ENCODE measurements around the gene VMP1.
A peak's percentile ranks its signal among the peaks of the same experiment; 100 is the strongest.

Gene VMP1

GRCh38 chr17:59707149-59707970 is at the start of gene VMP1, which contains the start of gene PTRH2:
TSS of gene VMP1 (plus strand) at chr17:59707654. CDS start at chr17:59731447, 23,793 bp downstream.
TSS of gene PTRH2 (minus strand) at chr17:59707430. CDS start at chr17:59697978, 9,452 bp downstream.
- DNase-seq (ENCODE audit: low read depth): peak; percentile 98

GRCh38 chr17:59666235-59666634 is 41.2 kb upstream of the VMP1 start:
- no peak for DNase-seq (ENCODE audit: low read depth)

GRCh38 chr17:59668816-59669215 is 38.6 kb upstream of the VMP1 start:
- peak; percentile 82 for DNase-seq (ENCODE audit: low read depth)

GRCh38 chr17:59669411-59669810 is 38.0 kb upstream of the VMP1 start:
- no peak for DNase-seq (ENCODE audit: low read depth)

GRCh38 chr17:59669944-59670343 is 37.5 kb upstream of the VMP1 start:
- no peak for DNase-seq (ENCODE audit: low read depth)

GRCh38 chr17:59671386-59671785 is 36.1 kb upstream of the VMP1 start:
- DNase-seq (ENCODE audit: low read depth): no peak

- DNase-seq (ENCODE audit: low read depth): no peak
Measured at GRCh38 chr17:59675231-59675630, 32.2 kb upstream of the VMP1 start.

GRCh38 chr17:59676716-59677115 is 30.7 kb upstream of the VMP1 start:
- DNase-seq (ENCODE audit: low read depth): no peak

GRCh38 chr17:59678918-59679317 is 28.5 kb upstream of the VMP1 start:
- no peak for DNase-seq (ENCODE audit: low read depth)

- DNase-seq (ENCODE audit: low read depth): no peak
Measured at GRCh38 chr17:59680314-59680713, 27.1 kb upstream of the VMP1 start.

- DNase-seq (ENCODE audit: low read depth): no peak
Measured at GRCh38 chr17:59683283-59683682, 24.2 kb upstream of the VMP1 start.

- DNase-seq (ENCODE audit: low read depth): no peak
Measured at GRCh38 chr17:59684967-59685366, 22.5 kb upstream of the VMP1 start.

GRCh38 chr17:59688008-59688407 is 19.4 kb upstream of the VMP1 start:
- no peak for DNase-seq (ENCODE audit: low read depth)

GRCh38 chr17:59688496-59688895 is 19.0 kb upstream of the VMP1 start:
- DNase-seq (ENCODE audit: low read depth): no peak

- no peak for DNase-seq (ENCODE audit: low read depth)
Measured at GRCh38 chr17:59693582-59693981, 13.9 kb upstream of the VMP1 start.

- DNase-seq (ENCODE audit: low read depth): no peak
Measured at GRCh38 chr17:59694344-59694743, 13.1 kb upstream of the VMP1 start.

GRCh38 chr17:59695945-59696681 is 11.3 kb upstream of the VMP1 start:
- no peak for DNase-seq (ENCODE audit: low read depth)

- DNase-seq (ENCODE audit: low read depth): no peak
Measured at GRCh38 chr17:59696682-59697277, 10.7 kb upstream of the VMP1 start.

- no peak for DNase-seq (ENCODE audit: low read depth)
Measured at GRCh38 chr17:59698143-59698542, 9.3 kb upstream of the VMP1 start.

GRCh38 chr17:59699218-59699617 is 8.2 kb upstream of the VMP1 start:
- no peak for DNase-seq (ENCODE audit: low read depth)

GRCh38 chr17:59699786-59700185 is 7.7 kb upstream of the VMP1 start:
- DNase-seq (ENCODE audit: low read depth): no peak

- DNase-seq (ENCODE audit: low read depth): no peak
Measured at GRCh38 chr17:59702304-59702703, 5.2 kb upstream of the VMP1 start.

- no peak for DNase-seq (ENCODE audit: low read depth)
Measured at GRCh38 chr17:59707971-59708430, 547 bp downstream of the VMP1 start.

All from HS-27A (cell line).